GM12875 (cell line): ENCODE results near the gene METTL25.
A peak's percentile ranks its signal among the peaks of the same experiment; 100 is the strongest.
"Not testable (repeated sequence)": the region's sequence is repeated elsewhere in the genome, so short reads cannot be mapped to it uniquely, and the experiment has no call there.

Experiments
- H3K4me3 ChIP-seq: one replicate; pipeline ENCODE4 v1.5.1; 2011; ENCODE audit warnings: low read depth, low read length, control low read depth
- TF ChIP-seq, protein P1 (sequence below): IDR thresholded peaks from 2 replicates; pipeline ENCODE4 v1.5.1; 2011; ENCODE audit warnings: low read depth, mild to moderate bottlenecking, control low read depth, inconsistent platforms, low read length, moderate library complexity, borderline replicate concordance; ENCODE audit not compliant: insufficient read depth

METTL25 gene

DNA sequence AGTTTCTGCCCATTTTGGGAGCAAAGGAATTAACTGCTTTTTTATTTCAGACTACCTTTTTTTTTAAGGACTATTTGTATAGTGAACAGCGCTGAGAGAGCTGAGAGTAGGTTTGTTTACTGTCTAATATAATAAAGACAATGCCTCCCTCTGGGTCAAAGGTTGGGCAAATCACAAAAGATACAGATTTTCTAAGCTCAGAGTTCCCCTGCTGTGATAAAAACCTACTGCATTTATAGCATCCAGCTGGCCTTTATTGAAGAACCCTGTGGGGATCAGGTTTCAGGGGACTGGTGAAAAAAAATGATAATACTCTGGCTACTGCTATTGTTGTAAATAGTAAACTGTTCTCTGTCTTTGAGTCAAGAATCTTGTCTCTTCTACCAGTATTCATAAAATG lies 28.8 kb upstream of the METTL25 start:
- TF ChIP-seq, protein P1, sequence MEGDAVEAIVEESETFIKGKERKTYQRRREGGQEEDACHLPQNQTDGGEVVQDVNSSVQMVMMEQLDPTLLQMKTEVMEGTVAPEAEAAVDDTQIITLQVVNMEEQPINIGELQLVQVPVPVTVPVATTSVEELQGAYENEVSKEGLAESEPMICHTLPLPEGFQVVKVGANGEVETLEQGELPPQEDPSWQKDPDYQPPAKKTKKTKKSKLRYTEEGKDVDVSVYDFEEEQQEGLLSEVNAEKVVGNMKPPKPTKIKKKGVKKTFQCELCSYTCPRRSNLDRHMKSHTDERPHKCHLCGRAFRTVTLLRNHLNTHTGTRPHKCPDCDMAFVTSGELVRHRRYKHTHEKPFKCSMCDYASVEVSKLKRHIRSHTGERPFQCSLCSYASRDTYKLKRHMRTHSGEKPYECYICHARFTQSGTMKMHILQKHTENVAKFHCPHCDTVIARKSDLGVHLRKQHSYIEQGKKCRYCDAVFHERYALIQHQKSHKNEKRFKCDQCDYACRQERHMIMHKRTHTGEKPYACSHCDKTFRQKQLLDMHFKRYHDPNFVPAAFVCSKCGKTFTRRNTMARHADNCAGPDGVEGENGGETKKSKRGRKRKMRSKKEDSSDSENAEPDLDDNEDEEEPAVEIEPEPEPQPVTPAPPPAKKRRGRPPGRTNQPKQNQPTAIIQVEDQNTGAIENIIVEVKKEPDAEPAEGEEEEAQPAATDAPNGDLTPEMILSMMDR, result no peak
- H3K4me3 ChIP-seq, result no peak overlapping the region

DNA sequence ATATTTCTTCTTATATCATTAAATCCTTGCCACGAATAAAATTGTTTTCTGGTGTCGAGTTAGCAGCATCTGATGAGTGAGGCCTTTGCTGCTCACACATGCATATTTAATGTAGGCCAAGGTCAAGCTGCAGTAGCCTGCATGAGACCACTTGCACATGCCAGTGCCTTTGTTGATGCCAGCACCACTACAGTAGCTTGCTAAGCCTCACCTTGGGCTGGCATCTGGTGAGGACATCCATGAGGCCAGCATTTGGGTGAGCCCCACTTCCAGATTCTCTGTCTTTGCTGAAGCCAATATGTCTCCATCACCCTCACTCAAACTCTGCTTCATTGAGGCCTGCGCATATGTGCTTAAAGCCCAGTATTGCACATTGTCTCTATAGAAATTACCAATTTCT lies 8.2 kb upstream of the METTL25 start:
- H3K4me3 ChIP-seq, result no peak overlapping the region
- TF ChIP-seq, protein P1, result no peak

DNA sequence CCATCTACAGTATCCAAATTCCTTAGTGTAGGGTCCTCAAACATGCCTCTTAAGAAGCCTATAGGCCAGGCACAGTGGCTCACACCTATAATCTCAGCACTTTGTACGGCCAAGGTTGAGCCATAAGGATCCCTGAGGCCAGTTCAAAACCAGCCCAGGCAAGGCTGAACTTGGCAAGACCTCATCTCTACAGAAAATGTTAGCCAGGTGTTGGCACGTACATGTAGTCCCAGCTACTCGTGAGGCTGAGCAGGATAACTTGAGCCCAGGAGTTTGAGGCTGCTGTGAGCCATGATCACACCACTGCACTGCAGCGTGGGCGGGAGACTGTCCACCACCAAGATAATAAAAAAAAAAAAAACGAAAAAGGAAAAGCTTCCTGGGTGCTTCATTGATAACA lies 6.9 kb upstream of the METTL25 start:
- TF ChIP-seq, protein P1, result no peak
- H3K4me3 ChIP-seq, result no peak overlapping the region

DNA sequence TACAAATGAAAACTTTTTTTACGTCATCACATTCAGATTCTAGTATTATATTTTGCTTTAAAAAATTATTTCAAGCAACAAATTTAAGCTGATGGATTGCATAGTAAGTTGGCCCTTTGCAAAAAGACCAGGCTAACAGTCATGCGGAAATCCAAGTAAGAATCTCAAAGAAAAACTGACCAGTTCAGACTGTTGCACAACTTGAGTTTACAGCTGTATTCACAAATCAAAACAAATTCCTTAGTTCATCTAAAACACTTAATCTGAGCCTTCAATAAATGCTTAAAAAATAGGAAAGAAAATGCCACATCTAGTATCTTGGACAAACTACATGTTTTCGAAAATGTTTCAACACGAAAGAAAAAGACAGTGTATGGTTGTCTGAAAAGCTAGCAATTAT lies 989 bp upstream of the METTL25 start:
- TF ChIP-seq, protein P1, result no peak

DNA sequence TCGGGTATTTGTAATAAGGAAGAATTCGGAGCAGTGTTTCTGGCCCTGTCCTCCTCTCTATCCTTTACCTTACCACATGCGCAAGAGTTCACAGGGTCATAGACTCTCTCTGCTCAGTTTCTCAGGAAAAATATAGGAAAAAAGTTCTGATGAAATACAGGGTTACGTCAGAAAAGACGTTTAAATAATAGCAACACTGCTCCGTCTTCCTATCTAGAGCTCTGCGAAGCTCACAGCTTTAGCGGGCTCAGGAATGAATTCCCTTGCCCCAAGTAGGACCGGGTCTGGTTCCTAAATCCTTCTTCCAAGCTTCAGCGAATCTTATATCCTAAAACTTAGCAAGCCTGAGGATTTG lies 507 bp upstream of the METTL25 start:
- peak overlapping the region; percentile 86 for H3K4me3 ChIP-seq
- TF ChIP-seq, protein P1, result no peak

More for the DNA sequence above, 989 bp upstream of the METTL25 start:
- H3K4me3 ChIP-seq, result peak overlapping the region; percentile 86

DNA sequence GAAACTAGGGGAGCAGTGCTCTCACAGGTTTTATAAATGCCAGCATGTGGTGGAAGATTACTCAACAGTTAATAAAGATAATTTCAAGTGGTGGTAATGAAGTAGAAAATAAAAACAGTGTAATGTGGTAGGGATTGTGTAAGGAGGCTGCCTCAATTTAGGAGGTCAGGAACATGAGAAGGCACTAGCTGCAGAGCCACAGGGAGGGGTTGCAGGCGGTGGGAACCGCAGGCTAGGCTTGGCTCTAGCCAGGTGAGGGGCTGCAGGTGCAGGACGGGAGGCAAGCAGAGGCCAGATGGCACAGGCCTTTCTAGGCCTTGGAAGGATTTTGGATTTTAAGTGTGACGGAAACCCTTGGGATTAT lies 768 bp downstream of the METTL25 start:
- TF ChIP-seq, protein P1, result no peak
- H3K4me3 ChIP-seq, result peak overlapping the region; percentile 86

DNA sequence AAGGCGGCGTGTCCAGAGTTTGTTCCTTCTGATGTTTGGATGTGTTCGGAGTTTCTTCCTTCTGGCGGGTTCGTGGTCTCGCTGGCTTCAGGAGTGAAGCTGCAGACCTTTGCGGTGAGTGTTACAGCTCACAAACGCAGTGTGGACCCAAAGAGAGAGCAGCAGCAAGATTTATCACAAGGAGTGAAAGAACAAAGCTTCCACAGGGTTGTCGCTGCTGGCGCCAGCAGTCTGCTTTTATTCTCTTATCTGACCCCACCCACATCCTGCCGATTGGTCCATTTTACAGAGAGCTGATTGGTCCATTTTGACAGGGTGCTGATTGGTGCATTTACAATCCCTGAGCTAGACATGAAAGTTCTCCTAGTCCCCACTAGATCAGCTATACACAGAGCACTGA lies 2.5 kb downstream of the METTL25 start:
- not testable (repeated sequence) for H3K4me3 ChIP-seq

DNA sequence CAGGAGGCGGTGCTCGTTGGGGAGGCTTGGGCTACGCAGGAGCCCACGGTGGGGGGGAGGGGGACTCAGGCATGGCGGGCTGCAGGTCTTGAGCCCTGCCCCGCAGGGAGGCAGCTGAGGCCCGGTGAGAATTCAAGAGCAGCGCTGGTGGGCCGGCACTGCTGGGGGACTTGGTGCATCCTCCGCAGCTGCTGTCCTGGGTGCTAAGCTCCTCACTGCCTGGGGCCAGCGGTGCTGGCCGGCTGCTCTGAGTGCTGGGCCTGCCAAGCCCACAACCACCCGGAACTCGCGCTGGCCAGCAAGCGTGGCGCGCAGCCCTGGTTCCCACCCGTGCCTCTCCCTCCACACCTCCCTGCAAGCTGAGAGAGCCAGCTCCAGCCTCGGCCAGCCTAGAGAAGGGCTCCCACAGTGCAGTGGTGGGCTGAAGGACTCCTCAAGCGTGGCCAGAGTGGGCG lies 3.2 kb downstream of the METTL25 start:
- TF ChIP-seq, protein P1, result no peak
- no peak overlapping the region for H3K4me3 ChIP-seq
